DND-41 (cell line): ENCODE results near the gene CCL13.

Experiments used
- CTCF ChIP-seq: IDR thresholded peaks from 2 replicates; pipeline ENCODE4 v1.5.1; 2012; ENCODE audit warnings: borderline replicate concordance, low read length, moderate library complexity, mild to moderate bottlenecking; ENCODE audit not compliant: poor library complexity, severe bottlenecking; ENCODE audit errors: extremely low read depth
- EZH2 ChIP-seq: IDR thresholded peaks from 3 replicates; pipeline ENCODE4 v1.6.1; 2012; ENCODE audit warnings: borderline replicate concordance, low read depth, mild to moderate bottlenecking, moderate library complexity, low read length, inconsistent platforms; ENCODE audit not compliant: severe bottlenecking

GRCh38 chr17:34339138-34339770 is 17.0 kb upstream of the CCL13 start:
- TF ChIP-seq CTCF, result no peak
- no peak for TF ChIP-seq EZH2
